NOMO-1 treated with dmso at 0.1 percent for 144 hours (cell line): Measurements from ENCODE around the gene NFKBIB.
"Not testable (repeated sequence)": the region's sequence is repeated elsewhere in the genome, so short reads cannot be mapped to it uniquely, and the experiment has no call there.

Experiments used
- DNase-seq: peaks from one replicate; lab custom pipeline; 2025; ENCODE audit not compliant: unreplicated experiment; lab: John Stamatoyannopoulos, UW

The NFKBIB gene

GRCh38 chr19:38873400-38873799 lies 26.4 kb upstream of the NFKBIB start:
- DNase-seq, result not testable (repeated sequence)

- DNase-seq, result no peak
These were observed 23.9 kb upstream of the NFKBIB start for GRCh38 chr19:38875656-38876395.

GRCh38 chr19:38877781-38878574 lies 21.8 kb upstream of the NFKBIB start, which contains the start of gene RINL:
Gene RINL, minus strand, starts transcription at chr19:38878275. Its CDS starts 1,533 bp downstream, at chr19:38876742.
- DNase-seq, result peak; percentile 66

GRCh38 chr19:38878575-38879399 lies 21.0 kb upstream of the NFKBIB start:
- DNase-seq, result no peak

GRCh38 chr19:38879400-38879751 lies 20.4 kb upstream of the NFKBIB start:
- DNase-seq, result no peak

- DNase-seq, result no peak
These were observed 19.5 kb upstream of the NFKBIB start for GRCh38 chr19:38880076-38880881.

- no peak for DNase-seq
These were observed 18.7 kb upstream of the NFKBIB start for GRCh38 chr19:38880882-38881609.

- DNase-seq, result no peak
These were observed 16.5 kb upstream of the NFKBIB start for GRCh38 chr19:38883286-38883685.

GRCh38 chr19:38884691-38885090 lies 15.1 kb upstream of the NFKBIB start:
- not testable (repeated sequence) for DNase-seq

GRCh38 chr19:38888876-38889275 lies 10.9 kb upstream of the NFKBIB start:
- DNase-seq, result no peak

GRCh38 chr19:38889803-38890202 lies 10.0 kb upstream of the NFKBIB start:
- DNase-seq, result no peak

- no peak for DNase-seq
These were observed 9.1 kb upstream of the NFKBIB start for GRCh38 chr19:38890686-38891085.

- no peak for DNase-seq
These were observed 8.0 kb upstream of the NFKBIB start for GRCh38 chr19:38891771-38892170.

GRCh38 chr19:38892841-38893240 lies 6.9 kb upstream of the NFKBIB start:
- DNase-seq, result no peak

GRCh38 chr19:38893341-38893771 lies 6.4 kb upstream of the NFKBIB start:
- DNase-seq, result no peak

- no peak for DNase-seq
These were observed 4.8 kb upstream of the NFKBIB start for GRCh38 chr19:38894968-38895367.

- DNase-seq, result no peak
These were observed 852 bp upstream of the NFKBIB start for GRCh38 chr19:38898788-38899446.

- no peak for DNase-seq
These were observed 447 bp downstream of the NFKBIB start for GRCh38 chr19:38900202-38900629.

- no peak for DNase-seq
These were observed 998 bp downstream of the NFKBIB start for GRCh38 chr19:38900743-38901190.
